ENCODE data around the gene GPLD1. TPM values are rescaled to one million over a fixed set of nuclear protein-coding genes. Genes with fewer than 3 reads are reported as not detected.

GPLD1 gene
- total RNA-seq, 4 donors from 2014 or later = 24.4 to 69.6 (median 50.8) TPM

GRCh38 chr6:24504649-24505586, 15.5 kb upstream of the GPLD1 start:
- intact Hi-C loops (cut with DNase I; ENCODE audit: low total_unique reads) = no loop called here
- TF ChIP-seq CTCF (IDR thresholded peaks at IDR 0.05) (no peak), POLR2A (IDR thresholded peaks at IDR 0.05) (no peak)
- H3K4me3 ChIP-seq (ENCODE audit: low read depth, poor library complexity, severe bottlenecking) = no peak overlapping the region
- 76 to 87% methylated on average over 14 of the region's 14 CpGs for WGBS, 2 donors
- DNase-seq (ENCODE audit: low spot score in 2 of 2) = peak in 1 of 2 donors; percentile 80

GRCh38 chr6:24504287-24504648, 14.9 kb upstream of the GPLD1 start:
- TF ChIP-seq CTCF (IDR thresholded peaks at IDR 0.05) (no peak), POLR2A (IDR thresholded peaks at IDR 0.05) (no peak)
- WGBS, 2 donors = 86 to 98% methylated on average over 1 of the region's 1 CpG

GRCh38 chr6:24501914-24502313, 12.5 kb upstream of the GPLD1 start:
- intact Hi-C loops (cut with DNase I; ENCODE audit: low total_unique reads) = no loop called here
- peak in 1 of 2 donors; percentile 5 for DNase-seq (ENCODE audit: low spot score in 2 of 2)
- H3K4me3 ChIP-seq (ENCODE audit: low read depth, poor library complexity, severe bottlenecking) = no peak overlapping the region
- TF ChIP-seq POLR2A (IDR thresholded peaks at IDR 0.05) = no peak
- no peak for TF ChIP-seq CTCF (IDR thresholded peaks at IDR 0.05)

More at GRCh38 chr6:24504287-24504648, 14.9 kb upstream of the GPLD1 start:
- intact Hi-C loops (cut with DNase I; ENCODE audit: low total_unique reads) = no loop called here
- DNase-seq (ENCODE audit: low spot score in 2 of 2) = peak in 1 of 2 donors; percentile 18
- no peak overlapping the region for H3K4me3 ChIP-seq (ENCODE audit: low read depth, poor library complexity, severe bottlenecking)

GRCh38 chr6:24501374-24501773, 12.0 kb upstream of the GPLD1 start:
- WGBS, 2 donors = 78 to 87% methylated on average over 2 of the region's 2 CpGs
- H3K4me3 ChIP-seq (ENCODE audit: low read depth, poor library complexity, severe bottlenecking) = no peak overlapping the region
- peak in 1 of 2 donors; percentile 2 for DNase-seq (ENCODE audit: low spot score in 2 of 2)
- intact Hi-C loops (cut with DNase I; ENCODE audit: low total_unique reads) = no loop called here
- TF ChIP-seq POLR2A (IDR thresholded peaks at IDR 0.05) = no peak
- TF ChIP-seq CTCF (IDR thresholded peaks at IDR 0.05) = no peak

- intact Hi-C loops (cut with DNase I; ENCODE audit: low total_unique reads) = no loop called here
- TF ChIP-seq POLR2A (IDR thresholded peaks at IDR 0.05) = no peak
- no peak for TF ChIP-seq CTCF (IDR thresholded peaks at IDR 0.05)
- WGBS, 2 donors = 80 to 83% methylated on average over 3 of the region's 3 CpGs
- DNase-seq (ENCODE audit: low spot score in 2 of 2) = no peak
- no peak overlapping the region for H3K4me3 ChIP-seq (ENCODE audit: low read depth, poor library complexity, severe bottlenecking)
Measured at GRCh38 chr6:24500683-24501082, 11.3 kb upstream of the GPLD1 start.
